Panc1 (cell line): Measurements from ENCODE around the gene AATF. TPM values are rescaled to one million over a fixed set of nuclear protein-coding genes. Genes with fewer than 3 reads are reported as not detected.
A peak's percentile ranks its signal among the peaks of the same experiment; 100 is the strongest.

Experiments
- ATAC-seq: fragments of 200-7000 bp; cut with Tn5 transposase; 2 replicates; pipeline ENCODE4 v1.9.1; 2020; ENCODE audit warnings: mild to moderate bottlenecking, moderate library complexity
- BruUV-seq: library from RNA; stranded (reverse); fragments of 400-500 nt; replicated peaks from 2 replicates; lab custom pipeline; 2021; lab: Mats Ljungman, UMichigan
- CTCF ChIA-PET: fragments of 300-600 bp; sonication (Branson Sonifier 250); formaldehyde crosslinking; loops from one replicate; lab custom pipeline; 2022; ENCODE audit warnings: antibody characterized with exemption; lab: Charles Lee
- POLR2A ChIA-PET: fragments of 300-600 bp; sonication (Branson Sonifier 250); formaldehyde crosslinking; loops from one replicate; lab custom pipeline; 2022; ENCODE audit warnings: antibody characterized with exemption; lab: Charles Lee
- DNase-seq: peaks from one replicate; pipeline ENCODE4 v3.0.0-alpha.2; 2010; ENCODE audit warnings: low read depth, low spot score
- H3K27ac ChIP-seq: 2 replicates; pipeline ENCODE4 v1.5.1; 2011; ENCODE audit warnings: mild to moderate bottlenecking, low read length, inconsistent platforms
- H3K27me3 ChIP-seq: fragments of 200-500 bp; sonication (Bioruptor generic); 2 replicates; pipeline ENCODE4 v1.6.0; 2014; ENCODE audit warnings: low read length, inconsistent platforms; ENCODE audit not compliant: control insufficient read depth, insufficient read depth
- H3K36me3 ChIP-seq: fragments of 200-500 bp; sonication (Bioruptor generic); 2 replicates; pipeline ENCODE4 v1.5.1; 2014; ENCODE audit warnings: inconsistent platforms, mild to moderate bottlenecking, low read length, moderate library complexity; ENCODE audit not compliant: control insufficient read depth, insufficient read depth
- H3K4me1 ChIP-seq: 2 replicates; pipeline ENCODE4 v1.5.1; 2011; ENCODE audit warnings: inconsistent platforms, mild to moderate bottlenecking, low read length, moderate library complexity; ENCODE audit not compliant: control insufficient read depth, insufficient read depth
- H3K4me3 ChIP-seq, 2 experiments: 2 replicates each; pipeline ENCODE4 v1.5.1; 2011 to 2012; ENCODE audit warnings: low read depth in 2 of 2, low read length in 2 of 2, mild to moderate bottlenecking in 2 of 2, inconsistent platforms in 1 of 2, moderate library complexity in 1 of 2
- H3K9me3 ChIP-seq: fragments of 200-500 bp; sonication (Bioruptor generic); 2 replicates; pipeline ENCODE4 v1.5.1; 2014; ENCODE audit warnings: low read depth, mild to moderate bottlenecking, inconsistent platforms, low read length, moderate library complexity; ENCODE audit not compliant: control insufficient read depth, insufficient read depth
- CTCF ChIP-seq: fragments of 450-650 bp; IDR thresholded peaks from 2 replicates; pipeline ENCODE4 v1.5.1; 2017; ENCODE audit warnings: mild to moderate bottlenecking
- POLR2AphosphoS5 ChIP-seq: IDR thresholded peaks from 2 replicates; pipeline ENCODE4 v1.6.1; 2012; ENCODE audit warnings: mild to moderate bottlenecking, low read depth, low read length, moderate library complexity
- REST ChIP-seq, 2 experiments: IDR thresholded peaks; 2 replicates each; pipeline ENCODE4 v1.6.1; 2011 to 2012; ENCODE audit warnings: low read depth in 2 of 2, control low read depth in 1 of 2, low read length in 1 of 2, mild to moderate bottlenecking in 1 of 2, moderate library complexity in 1 of 2; ENCODE audit not compliant: insufficient read depth in 1 of 2
- SIN3A ChIP-seq: IDR thresholded peaks from 2 replicates; pipeline ENCODE4 v1.6.1; 2012; ENCODE audit warnings: low read depth, mild to moderate bottlenecking, low read length, moderate library complexity, borderline replicate concordance; ENCODE audit not compliant: insufficient read depth
- TCF7L2 ChIP-seq: IDR thresholded peaks from 2 replicates; pipeline ENCODE4 v1.6.1; 2011; ENCODE audit warnings: mild to moderate bottlenecking, low read depth, low read length, inconsistent platforms
- in situ Hi-C: cut with HindIII; loops from 2 replicates; pipeline ENCODE4 v1.10.0; 2016; ENCODE audit warnings: low sequenced_read_pairs, low pct_unique_long_range_greater_than_20kb
- intact Hi-C: fragments of 100-400 bp; cut with micrococcal nuclease; formaldehyde crosslinking; loops from one replicate; pipeline ENCODE4 v1.10.0; 2022; ENCODE audit not compliant: unreplicated experiment
- total RNA-seq: library from RNA; stranded (reverse); gene quantifications from one replicate; pipeline ENCODE4 v1.2.1, GENCODE V29; 2021; ENCODE audit not compliant: unreplicated experiment

AATF gene
- total RNA-seq, 1 experiment from 2014 or later, result 58.1 TPM

- POLR2A ChIA-PET, result no interaction called here
- DNase-seq, result no peak
- no peaks in the 10 kb centered on the region for H3K9me3 ChIP-seq
These were observed 10.7 kb upstream of the AATF start for GRCh38 chr17:36937959-36938565.

GRCh38 chr17:36938566-36939051, 10.1 kb upstream of the AATF start:
- H3K27me3 ChIP-seq, result no peaks in the 10 kb centered on the region
- peak; percentile 7; the same call in 1 of the 2 replicates for ATAC-seq
- peak overlapping the region; percentile 84 for H3K27ac ChIP-seq
- in situ Hi-C loops (no loop called here), intact Hi-C loops (no loop called here)
- POLR2A ChIA-PET, result no interaction called here
- H3K4me3 ChIP-seq, result peak overlapping the region; percentile 64 to 84
- H3K36me3 ChIP-seq, result no peaks in the 10 kb centered on the region
- H3K4me1 ChIP-seq, result peaks cover 3% of the 10 kb centered on the region; the same call in 1 of the 2 replicates
- no peaks in the 10 kb centered on the region for H3K9me3 ChIP-seq
- BruUV-seq, result no TSS peak
- DNase-seq, result no peak
- no peak for TF ChIP-seq POLR2AphosphoS5
- no peak for TF ChIP-seq TCF7L2
- TF ChIP-seq REST (IDR thresholded peaks at IDR 0.05; ENCODE audit: insufficient read depth in 1 of 2, low read depth in 2 of 2, low read length in 1 of 2), result no peak
- TF ChIP-seq CTCF, result no peak
- TF ChIP-seq SIN3A, result no peak
- CTCF ChIA-PET, result interaction anchor here (0.6 kb wide), 1 partner anchor 335 kb away, joined by 10 read pairs; no protein-coding TSS in a partner anchor

More at GRCh38 chr17:36937959-36938565, 10.7 kb upstream of the AATF start:
- peak overlapping the region; percentile 84 for H3K27ac ChIP-seq
- H3K36me3 ChIP-seq, result no peaks in the 10 kb centered on the region
- BruUV-seq, result no TSS peak
- intact Hi-C loops, result no loop called here
- peaks cover 3% of the 10 kb centered on the region; the same call in 1 of the 2 replicates for H3K4me1 ChIP-seq
- ATAC-seq, result peak; percentile 25
- in situ Hi-C loops, result no loop called here
- H3K4me3 ChIP-seq, result peak overlapping the region; percentile 64 to 84
- CTCF ChIA-PET, result interaction anchor here (0.6 kb wide), 1 partner anchor 335 kb away, joined by 10 read pairs; no protein-coding TSS in a partner anchor
- TF ChIP-seq SIN3A (no peak), REST (IDR thresholded peaks at IDR 0.05; ENCODE audit: insufficient read depth in 1 of 2, low read depth in 2 of 2, low read length in 1 of 2) (peak; percentile 77 to 86)
- H3K27me3 ChIP-seq, result no peaks in the 10 kb centered on the region
